ENCODE measurements around the gene ENDOV.
A peak's percentile ranks its signal among the peaks of the same experiment; 100 is the strongest.
"Not testable (repeated sequence)": the region's sequence is repeated elsewhere in the genome, so short reads cannot be mapped to it uniquely, and the experiment has no call there.

Gene ENDOV

DNA sequence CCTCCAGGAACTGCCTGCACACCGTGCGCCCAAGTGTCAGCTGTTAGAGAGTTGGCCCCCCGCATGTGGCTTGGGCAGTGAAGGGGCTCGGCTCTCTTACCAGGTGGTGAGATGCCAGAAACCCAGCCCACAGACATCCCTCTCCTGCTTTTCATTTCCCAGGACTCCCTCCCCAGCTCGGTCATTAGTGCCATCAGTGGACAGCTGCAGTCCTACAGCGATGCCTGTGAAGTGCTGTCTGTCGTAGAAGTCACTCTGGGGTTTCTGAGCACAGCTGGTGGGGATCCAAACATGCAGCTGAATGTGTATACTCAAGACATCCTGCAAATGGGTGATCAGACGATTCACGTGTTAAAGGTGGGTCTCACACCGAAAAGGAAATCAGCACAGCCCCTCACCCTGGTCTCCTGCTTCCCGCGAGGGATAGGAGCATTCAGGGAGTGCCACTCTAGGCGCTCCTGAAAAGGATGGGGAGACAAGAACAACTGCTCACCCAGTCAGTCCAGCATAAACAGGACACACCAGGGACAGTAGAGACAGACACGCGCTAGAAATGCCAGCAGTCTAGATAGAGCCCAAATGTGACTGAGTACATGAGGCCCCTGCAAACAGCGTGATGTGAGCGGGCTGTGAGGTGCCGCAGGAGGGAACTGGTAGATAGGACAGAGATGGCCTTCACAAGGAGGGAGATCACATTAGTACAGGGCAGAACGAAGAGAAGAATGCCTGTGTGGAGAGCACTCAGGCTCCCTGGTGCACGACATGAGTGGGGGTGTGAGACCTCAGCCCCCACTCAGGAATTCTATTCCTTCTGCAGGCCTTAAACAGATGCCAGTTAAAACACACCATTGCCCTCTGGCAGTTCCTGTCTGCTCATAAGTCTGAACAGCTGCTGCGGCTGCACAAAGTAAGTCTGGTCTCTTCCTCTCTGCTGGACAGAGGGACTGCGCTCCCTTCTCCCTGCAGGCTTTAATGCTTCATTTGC is 25.7 kb upstream of the ENDOV start:
- DNase-seq = no peak

DNA sequence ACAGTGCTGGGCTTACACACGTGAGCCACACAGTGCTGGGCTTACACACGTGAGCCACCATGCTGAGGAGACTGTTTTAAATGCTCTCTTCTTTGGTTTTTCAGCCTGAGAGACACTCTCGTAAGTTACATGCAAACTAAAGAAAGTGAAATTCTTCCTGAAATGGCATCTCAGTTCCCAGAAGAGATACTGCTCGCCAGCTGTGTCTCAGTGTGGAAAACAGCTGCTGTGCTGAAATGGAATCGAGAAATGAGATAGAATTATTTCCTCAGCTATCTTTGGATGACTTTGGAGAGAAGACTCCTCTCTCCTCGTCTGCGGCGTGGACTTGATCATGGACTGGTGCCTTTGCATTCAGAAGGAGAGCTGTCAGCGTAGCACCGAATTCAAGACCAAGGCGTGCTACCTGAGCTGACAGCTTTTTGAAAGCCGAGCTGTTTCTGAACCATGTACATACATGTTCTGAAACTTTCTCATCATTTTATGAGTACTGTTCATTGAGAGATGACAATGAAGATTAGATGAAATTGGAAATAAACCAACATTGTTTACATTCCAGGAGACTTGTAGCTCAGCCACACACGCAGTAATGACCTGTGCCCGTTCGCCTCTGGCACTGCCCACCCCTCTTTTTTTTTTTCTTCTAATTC is 21.6 kb upstream of the ENDOV start:
- DNase-seq = no peak

DNA sequence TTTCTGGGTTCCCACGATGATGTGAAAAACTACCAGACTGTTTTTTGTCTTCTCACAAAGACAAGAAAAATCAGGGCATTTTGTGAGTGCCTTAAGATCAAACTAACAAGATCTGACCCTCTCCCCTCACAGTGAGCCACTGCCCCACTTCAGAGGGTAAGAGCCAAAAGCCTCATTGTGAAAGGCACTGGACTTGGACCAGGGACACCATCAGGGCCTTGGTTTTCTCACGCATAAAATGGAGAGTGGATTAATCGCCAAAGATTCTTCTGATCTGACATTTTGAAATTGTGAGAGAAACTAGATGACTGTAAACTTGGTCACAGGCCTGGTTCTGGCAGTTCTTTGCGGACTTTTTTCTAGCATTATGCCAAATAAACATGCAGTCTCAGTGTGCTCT is 21.0 kb upstream of the ENDOV start:
- DNase-seq = no peak

DNA sequence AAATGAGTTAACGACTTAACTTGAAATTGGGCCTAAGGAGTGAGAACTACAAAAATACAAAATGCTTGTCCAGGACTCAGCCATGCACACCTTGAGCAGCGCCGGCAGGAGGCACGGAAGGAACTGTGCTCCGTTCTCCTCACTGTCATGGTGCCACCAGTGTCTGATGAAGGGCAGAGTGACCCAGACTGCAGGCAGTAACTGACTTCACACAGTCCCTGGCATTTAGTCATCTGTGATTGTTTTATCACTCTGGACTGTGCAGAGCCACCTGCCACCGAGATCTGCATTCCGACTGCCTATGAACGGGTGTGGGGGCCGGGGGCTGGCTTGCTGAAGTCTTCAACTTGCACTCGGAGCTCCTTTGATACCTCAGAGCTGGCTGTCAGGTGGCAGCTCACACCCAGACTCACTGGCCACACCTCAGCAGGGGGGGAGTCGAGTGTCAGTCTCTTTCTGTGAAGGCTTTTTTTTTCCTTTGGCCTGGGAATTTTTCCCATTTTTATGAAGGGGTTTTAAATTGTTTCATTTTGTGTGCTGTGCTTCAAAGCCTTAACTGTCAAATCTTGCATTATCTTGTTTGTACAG is 20.2 kb upstream of the ENDOV start:
- no peak for DNase-seq

DNA sequence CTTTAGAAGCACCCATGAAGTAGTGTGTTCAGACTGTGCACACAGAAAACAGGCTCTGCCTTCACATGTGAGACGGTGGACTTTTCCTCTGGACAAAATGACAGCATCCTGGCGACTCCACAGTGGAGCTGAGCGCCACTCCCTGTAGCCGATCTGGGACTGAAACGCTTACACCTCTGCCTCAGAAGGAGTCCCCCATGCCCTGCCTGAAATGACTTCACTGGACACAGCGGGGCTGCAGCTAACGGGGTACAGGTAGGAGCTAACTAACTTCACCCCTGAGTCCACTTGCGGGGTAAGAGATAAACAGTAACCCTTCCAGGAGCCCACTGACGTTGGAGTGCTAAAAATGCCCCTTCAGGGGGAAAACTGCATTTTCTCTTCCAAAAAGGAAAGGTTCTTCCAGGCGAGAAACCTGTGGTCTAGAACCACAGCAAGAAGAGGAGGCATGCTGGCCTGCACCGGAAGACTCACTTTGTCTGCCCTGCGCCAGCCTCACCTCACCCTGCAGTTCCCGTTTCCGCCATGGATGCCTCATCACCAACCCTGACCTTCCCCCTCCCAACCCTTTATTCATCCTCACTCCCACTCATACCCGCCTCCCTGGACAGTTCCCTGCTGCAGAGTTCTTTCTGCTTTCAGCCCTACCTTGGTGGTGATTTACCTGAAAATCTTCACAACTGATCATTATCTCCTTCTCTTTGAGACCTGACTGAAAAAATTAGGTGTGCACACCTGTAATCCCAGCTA is 19.4 kb upstream of the ENDOV start:
- DNase-seq = no peak

DNA sequence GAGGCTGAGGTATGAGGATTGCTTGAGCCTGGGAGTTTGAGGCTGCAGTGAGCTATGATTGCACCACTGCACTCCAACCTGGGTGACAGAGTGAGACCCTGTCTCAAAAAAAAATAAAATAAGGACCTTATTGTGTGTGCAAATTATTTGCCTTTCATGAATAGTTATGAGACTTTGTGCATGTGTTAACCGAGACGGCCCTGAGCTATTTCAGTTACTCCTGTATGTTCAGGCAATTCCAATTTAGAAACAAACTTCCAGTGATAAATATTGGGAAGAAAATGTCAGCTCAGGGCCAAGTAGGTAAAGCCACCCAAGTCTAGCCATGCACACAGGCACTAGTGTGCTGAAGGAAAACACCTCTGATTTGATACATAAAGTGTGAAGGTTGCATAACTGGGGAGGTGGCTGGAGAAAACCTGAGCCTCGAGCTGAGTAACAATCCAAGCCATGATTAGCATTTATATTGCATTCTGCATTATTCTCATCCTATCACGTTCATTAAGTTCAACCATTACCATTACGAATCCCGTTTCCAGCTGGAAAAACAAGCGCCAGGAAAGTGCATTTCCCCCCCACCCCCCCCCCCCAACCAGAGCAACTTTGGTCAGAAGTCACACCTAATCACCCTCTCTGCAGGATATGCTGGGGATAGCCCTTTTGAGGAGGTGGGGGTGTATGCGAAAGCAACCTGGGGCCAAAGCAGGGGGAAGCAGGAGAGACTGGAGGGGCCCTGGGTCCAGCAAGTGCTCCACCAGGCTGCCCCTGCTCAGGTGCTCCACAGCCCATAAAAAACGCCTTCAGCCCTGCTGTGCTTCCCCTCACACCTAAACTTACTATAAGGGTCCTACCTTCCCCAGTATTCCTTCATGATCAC is 18.6 kb upstream of the ENDOV start:
- DNase-seq = no peak

DNA sequence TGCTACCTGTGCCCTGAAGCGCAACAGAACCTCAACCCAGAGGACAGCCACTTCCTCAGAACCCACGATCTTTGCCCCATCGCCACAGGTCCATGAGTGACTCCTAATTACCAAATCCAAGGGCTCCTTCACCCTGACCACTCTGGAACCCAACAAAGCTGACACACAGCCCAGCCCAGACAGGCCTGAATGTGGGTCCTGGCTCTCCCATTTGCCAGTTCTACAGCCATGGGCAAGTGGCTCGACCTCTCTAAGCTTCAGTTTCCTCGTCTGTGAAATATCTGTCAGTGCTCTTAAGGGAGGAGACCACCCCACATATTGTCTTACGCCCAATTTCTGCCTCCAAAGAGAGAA is 18.0 kb upstream of the ENDOV start:
- no peak for DNase-seq

DNA sequence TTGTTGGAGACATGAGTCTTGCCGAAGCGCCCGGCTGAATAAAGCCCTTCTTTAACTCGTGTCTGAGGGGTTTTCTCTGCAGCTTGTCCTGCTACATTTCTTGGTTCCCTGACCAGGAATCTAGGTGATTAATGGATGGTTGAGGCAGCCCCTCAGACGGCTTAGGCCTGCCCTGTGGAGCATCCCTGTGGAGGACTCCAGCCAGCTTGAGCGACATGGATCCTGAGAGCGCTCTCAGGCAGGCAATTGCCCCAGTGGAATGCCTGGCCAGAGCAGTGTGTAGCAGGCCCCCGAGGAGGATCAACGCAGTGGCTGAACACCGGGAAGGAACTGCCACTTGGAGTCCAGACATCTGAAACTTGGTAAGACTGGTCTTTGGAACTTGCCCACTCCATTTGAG is 17.3 kb upstream of the ENDOV start:
- DNase-seq = no peak

DNA sequence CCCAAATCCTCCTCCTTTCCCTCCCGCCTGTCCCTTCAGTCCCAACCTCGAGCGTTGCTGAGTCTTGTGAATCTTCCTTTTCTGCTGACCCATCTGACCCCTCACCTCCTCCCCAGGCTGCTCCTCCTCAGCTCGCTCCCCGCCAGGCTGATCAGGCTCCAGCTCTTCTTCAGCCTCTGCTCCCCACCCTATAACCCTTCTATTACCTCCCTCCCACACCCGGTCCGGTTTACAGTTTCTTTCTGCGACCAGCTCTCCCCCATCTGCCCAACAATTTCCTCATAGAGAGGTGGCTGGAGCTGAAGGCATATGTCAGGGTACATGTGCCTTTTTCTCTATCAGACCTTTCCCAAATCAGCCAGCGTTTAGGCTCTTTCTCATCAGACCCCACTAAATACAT is 13.9 kb upstream of the ENDOV start:
- not testable (repeated sequence) for DNase-seq

DNA sequence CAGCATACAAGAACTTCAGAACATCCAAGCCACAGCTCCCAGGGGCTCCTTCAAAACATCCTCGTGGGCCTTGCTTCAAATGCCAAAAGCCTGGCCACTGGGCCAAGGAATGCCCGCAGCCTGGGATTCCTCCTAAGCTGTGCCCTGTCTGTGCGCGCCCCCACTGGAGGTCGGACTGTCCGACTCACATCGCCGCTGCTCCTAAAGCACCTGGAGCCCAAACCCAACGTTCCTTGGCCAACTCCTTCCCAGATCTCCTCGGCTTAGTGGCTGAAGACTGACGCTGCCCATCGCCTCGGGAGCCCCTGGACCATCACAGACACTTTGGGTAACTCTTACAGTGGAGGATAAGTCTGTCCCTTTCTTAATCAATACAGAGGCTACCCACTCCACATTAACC is 12.9 kb upstream of the ENDOV start:
- not testable (repeated sequence) for DNase-seq

DNA sequence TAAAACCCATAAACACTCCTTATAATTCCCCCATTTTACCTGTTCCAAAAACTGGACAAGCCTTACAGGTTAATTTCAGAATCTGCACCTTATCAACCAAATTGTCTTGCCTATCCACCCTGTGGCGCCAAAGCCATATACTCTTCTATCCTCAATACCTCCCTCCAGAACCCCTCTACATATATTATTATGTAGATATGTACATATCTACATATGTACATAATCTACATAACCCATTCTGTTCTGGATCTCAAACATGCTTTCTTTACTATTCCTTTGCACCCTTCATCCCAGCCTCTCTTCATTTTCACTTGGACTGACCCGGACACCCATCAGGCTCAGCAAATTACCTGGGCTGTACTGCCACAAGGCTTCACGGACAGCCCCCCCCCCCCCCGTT is 12.0 kb upstream of the ENDOV start:
- no peak for DNase-seq

DNA sequence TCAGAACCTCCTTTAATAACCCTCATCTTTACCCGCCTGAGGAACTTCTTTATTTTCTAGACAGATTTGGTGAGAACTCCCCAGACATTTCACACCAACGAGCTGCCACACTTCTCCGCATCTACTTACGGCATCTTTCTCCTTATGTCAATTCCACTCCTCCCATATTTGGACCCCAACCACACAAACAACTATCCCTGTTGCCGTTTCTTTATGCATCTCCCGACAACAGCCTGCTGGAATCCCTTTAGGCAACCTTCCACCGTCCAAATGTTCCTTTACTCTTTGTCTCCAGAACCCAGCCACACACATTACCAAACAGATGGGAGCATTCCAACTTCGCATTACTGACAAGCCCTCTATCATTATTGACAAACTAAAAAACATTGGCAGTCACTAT is 8.8 kb upstream of the ENDOV start:
- DNase-seq = no peak

DNA sequence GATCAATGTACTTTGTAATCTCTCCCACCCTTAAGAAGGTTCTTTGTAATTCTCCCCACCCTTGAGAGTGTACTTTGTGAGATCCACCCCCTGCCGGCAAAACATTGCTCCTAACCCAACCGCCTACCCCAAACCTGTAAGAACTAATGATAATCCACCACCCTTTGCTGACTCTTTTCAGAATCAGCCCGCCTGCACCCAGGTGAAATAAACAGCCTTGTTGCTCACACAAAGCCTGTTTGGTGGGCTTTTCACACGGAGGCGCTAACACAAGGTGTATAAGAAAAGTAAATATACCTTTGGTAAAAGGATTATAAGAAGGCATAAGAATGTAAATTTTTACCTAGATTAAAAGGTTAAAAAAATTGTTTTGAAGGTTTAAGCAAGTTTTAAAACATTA is 7.0 kb upstream of the ENDOV start:
- not testable (repeated sequence) for DNase-seq

DNA sequence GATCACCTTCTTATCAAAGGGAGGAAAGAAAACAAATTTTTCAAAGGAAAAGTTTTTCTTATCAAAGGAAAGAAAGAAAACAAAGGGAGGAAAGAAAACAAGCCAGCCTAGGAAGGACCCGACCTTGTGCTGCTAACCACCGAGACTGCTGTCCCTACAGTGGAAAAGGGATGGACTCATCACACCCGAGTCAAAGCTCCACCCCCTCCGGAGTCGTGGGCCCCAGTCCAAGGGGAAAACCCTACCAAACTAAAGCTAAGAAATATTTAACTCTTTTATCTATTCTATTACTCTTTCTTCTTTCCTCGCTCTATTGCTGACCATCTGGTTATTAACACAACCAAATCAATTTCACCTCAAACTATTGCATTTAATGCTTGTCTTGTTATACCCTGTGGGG is 6.1 kb upstream of the ENDOV start:
- no peak for DNase-seq

DNA sequence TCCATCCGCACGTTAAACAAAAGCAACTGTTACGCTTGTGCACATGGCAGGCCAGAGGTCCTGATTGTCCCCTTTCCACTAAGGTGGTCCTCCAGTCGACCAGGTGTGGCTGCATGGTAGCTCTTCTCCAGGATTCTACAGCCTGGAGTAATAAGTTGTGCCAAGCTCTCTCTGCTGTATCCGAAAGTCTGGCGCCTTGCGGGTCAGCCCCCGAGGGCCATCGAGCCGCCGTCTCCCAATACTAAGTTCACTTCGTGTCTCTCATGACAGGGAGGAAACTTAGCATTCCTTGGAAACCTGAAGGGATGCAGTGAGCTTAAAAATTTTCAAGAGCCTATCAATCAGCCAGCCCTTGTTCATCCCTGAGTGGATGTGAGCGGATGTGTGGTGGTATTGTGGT is 5.3 kb upstream of the ENDOV start:
- no peak for DNase-seq

DNA sequence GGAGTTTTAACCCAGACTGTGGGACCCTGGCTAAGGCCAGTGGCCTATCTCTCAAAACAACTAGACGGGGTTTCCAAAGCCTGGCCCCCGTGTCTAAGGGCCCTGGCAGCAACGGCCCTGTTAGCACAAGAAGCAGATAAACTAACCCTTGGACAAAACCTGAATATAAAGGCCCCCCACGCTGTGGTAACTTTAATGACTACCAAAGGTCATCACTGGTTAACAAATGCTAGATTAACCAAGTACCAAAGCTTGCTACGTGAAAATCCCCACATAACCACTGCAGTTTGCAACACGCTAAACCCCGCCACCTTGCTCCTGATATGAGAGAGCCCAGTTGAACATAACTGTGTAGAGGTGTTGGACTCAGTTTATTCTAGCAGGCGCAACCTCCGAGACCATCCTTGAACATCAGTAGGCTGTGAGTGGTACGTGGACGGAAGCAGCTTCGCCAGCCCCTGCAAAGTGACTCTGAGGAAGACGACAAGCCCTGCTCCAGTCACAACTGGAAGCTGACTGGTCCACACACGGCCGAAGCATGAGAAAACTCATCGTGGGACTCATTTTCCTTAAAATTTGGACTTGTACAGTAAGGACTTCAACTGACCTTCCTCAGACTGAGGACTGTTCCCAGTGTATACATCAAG is 4.4 kb upstream of the ENDOV start:
- not testable (repeated sequence) for DNase-seq

DNA sequence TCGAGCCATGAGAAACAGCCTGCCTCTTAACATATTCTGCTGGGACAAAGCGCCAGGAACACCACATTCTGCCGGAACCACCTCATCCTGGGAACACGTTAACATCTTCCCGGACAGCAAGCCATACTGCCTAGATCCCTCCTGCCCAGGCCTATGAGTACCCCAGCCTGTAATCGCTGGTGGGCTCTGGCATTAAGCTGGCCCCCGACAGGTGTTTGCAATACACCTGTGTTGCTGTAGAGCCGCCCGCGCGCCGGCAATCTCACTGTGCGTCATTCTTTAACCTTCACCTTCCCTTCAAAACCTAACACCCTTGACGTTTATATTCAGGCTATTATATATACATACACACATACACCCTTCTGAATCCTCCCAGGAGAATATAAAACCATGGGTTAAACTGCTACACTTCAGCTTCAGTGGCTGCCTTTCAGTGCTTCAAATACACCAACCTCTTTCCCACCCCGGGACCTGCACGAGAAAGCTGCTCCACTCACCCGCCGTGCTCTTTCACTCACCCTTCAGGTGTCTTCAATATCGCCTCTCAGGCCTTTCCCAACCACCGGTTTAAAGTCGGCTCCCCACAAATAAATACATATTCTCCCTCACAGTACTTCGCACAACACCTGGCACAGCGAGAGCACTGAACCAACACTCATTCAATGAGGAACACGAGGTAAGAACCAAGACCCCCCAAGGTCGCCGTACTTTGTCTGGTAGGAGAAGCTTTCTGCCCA is 1.0 kb upstream of the ENDOV start:
- peak; percentile 12 for DNase-seq

DNA sequence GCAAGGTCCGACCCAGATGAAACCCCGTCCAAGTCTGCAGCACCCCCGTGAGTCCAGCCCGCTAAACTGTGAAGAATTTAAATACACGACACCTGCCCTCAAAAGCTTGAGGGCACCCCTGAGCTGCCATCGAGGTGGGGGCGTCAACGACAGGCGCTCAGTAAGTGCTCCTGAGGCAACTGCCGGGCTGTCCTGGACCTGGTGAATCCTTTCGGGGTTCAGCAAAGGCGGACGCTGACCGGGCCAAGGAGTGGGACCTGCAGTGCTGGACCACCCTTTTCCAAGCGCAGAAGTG is 512 bp upstream of the ENDOV start:
- DNase-seq = no peak

DNA sequence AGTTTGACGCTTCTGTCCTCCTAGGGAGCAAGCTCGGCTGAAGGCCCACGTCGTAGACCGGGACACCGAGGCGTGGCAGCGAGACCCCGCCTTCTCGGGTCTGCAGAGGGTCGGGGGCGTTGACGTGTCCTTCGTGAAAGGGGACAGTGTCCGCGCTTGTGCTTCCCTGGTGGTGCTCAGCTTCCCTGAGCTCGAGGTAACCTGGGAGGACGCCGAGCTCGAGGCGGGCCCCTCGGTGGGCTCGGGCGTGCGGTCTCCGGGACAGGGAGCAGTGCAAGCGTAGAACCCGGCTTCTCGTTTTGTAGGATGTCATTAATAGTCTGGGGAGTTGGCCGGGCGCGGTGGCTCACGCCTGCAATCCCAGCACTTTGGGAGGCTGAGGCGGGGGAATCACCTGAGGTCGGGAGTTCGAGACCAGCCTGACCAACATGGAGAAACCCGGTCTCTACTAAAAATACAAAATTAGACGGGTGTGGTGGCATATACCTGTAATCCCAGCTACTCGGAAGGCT is 715 bp downstream of the ENDOV start:
- no peak for DNase-seq

DNA sequence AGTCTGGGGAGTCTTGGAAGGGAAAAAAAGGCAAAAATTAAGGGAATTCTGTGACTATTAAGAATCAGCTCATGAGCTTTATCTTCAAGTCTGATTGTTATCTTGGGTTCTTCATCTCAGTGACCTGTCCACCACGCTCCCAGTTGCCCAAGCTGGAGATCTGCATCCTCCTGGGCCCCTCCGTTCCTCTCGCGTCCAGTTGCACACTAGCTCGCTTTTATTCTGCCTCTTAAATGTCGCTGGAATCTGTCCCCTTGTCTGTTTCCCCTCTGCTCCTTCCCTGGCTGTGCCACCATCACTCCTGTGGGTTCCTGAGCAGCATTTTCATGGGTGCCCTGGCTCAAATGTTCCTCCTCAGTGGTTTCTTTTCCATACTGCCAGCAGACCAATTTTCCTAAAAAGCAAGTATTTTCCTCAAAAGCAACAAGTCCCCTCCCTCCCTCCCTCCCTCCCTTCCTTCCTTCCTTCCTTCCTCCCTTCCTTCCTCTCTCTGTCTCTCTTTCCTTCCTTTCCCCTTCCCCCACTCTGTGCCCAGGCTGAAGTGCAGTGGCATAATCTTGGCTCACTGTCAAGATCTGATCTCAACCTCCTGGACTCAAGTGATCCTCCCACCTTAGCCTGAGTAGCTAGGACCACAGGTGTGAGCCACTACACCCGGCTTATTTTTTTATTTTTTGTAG is 1.4 kb downstream of the ENDOV start:
- DNase-seq = no peak

DNA sequence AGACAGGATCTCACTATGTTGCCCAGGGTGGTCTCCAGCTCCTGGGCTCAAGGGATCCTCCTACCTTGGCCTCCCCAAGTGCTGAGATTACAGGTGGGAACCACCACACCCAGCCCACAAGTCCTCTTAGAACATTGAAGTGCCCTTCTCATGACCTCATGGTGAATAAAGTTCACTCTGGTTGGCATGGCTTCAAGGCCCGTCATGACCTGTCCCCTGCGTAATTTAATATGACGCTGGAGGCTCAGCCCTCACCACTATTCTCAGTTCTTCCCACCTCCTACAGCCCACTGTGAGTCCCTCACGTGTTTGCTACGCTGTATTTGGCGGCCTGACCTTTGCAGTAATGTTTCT is 1.9 kb downstream of the ENDOV start:
- DNase-seq = no peak
